IMR-90 (cell line): ENCODE measurements around the gene CLEC10A. TPM values are rescaled to one million over a fixed set of nuclear protein-coding genes. Genes with fewer than 3 reads are reported as not detected.

Experiments used
- ATAC-seq: fragments of 200-7000 bp; cut with Tn5 transposase; 2 replicates; pipeline ENCODE4 v1.9.1; 2020; ENCODE audit warnings: low read depth, mild to moderate bottlenecking, moderate library complexity
- BruUV-seq: library from RNA; stranded (reverse); fragments of 400-500 nt; replicated peaks from 2 replicates; lab custom pipeline; 2021; lab: Mats Ljungman, UMichigan
- CTCF ChIA-PET: fragments of 300-600 bp; formaldehyde crosslinking; extraction: SDS; loops from one replicate; lab custom pipeline; 2021; ENCODE audit warnings: antibody characterized with exemption; lab: Yijun Ruan, JAX
- POLR2A ChIA-PET: fragments of 300-600 bp; sonication (Branson Sonifier 250); formaldehyde crosslinking; loops from one replicate; lab custom pipeline; 2022; ENCODE audit warnings: antibody characterized with exemption; ENCODE audit not compliant: unreplicated experiment; lab: Charles Lee
- DNase-seq: peaks from one replicate; pipeline ENCODE4 v3.0.0; 2013
- H2AFZ ChIP-seq: replicated peaks from 2 replicates; pipeline ENCODE3; 2013; ENCODE audit warnings: low read length, mild to moderate bottlenecking; ENCODE audit not compliant: poor library complexity
- H2AK5ac ChIP-seq: 2 replicates; pipeline ENCODE4 v1.6.1; 2013; ENCODE audit warnings: low read depth, low read length, inconsistent platforms
- H2AK9ac ChIP-seq: replicated peaks from 2 replicates; pipeline ENCODE3; 2013; ENCODE audit warnings: mild to moderate bottlenecking, low read depth, low read length, moderate library complexity; ENCODE audit not compliant: poor library complexity
- H2BK120ac ChIP-seq: 2 replicates; pipeline ENCODE4 v1.6.1; 2013; ENCODE audit warnings: low read depth, low read length, inconsistent platforms
- H2BK15ac ChIP-seq: 3 replicates; pipeline ENCODE4 v1.6.1; 2013; ENCODE audit warnings: low read depth, low read length, inconsistent platforms
- H2BK20ac ChIP-seq: 2 replicates; pipeline ENCODE4 v1.6.1; 2013; ENCODE audit warnings: low read depth, mild to moderate bottlenecking, inconsistent platforms, low read length, moderate library complexity
- H2BK5ac ChIP-seq: 2 replicates; pipeline ENCODE4 v1.6.1; 2013; ENCODE audit warnings: mild to moderate bottlenecking, low read depth, low read length, inconsistent platforms; ENCODE audit not compliant: poor library complexity, severe bottlenecking
- H3K14ac ChIP-seq: replicated peaks from 2 replicates; pipeline ENCODE4 v1.6.1; 2013; ENCODE audit warnings: low read depth, low read length, inconsistent platforms
- H3K18ac ChIP-seq: 2 replicates; pipeline ENCODE4 v1.6.1; 2013; ENCODE audit warnings: low read depth, low read length, control low read depth
- H3K23ac ChIP-seq: 2 replicates; pipeline ENCODE4 v1.6.1; 2013; ENCODE audit warnings: low read depth, low read length, inconsistent platforms
- H3K27ac ChIP-seq: 2 replicates; pipeline ENCODE4 v1.5.1; 2013; ENCODE audit warnings: mild to moderate bottlenecking, control low read depth, low read length; ENCODE audit not compliant: insufficient read depth
- H3K27me3 ChIP-seq: 2 replicates; pipeline ENCODE4 v1.6.1; 2013; ENCODE audit warnings: low read length; ENCODE audit not compliant: control insufficient read depth, insufficient read depth
- H3K36me3 ChIP-seq: 2 replicates; pipeline ENCODE4 v1.6.1; 2013; ENCODE audit warnings: low read length, mixed read lengths; ENCODE audit not compliant: control insufficient read depth, insufficient read depth
- H3K4ac ChIP-seq: 2 replicates; pipeline ENCODE4 v1.6.1; 2013; ENCODE audit warnings: low read depth, low read length, inconsistent platforms
- H3K4me1 ChIP-seq: 2 replicates; pipeline ENCODE4 v1.6.1; 2013; ENCODE audit warnings: low read length, mixed read lengths; ENCODE audit not compliant: control insufficient read depth, insufficient read depth
- H3K4me2 ChIP-seq: 2 replicates; pipeline ENCODE4 v1.6.1; 2013; ENCODE audit warnings: low read depth, mild to moderate bottlenecking, control low read depth, low read length, moderate library complexity
- H3K4me3 ChIP-seq: 2 replicates; pipeline ENCODE4 v1.5.1; 2013; ENCODE audit warnings: low read depth, mild to moderate bottlenecking, control low read depth, low read length, moderate library complexity; ENCODE audit not compliant: insufficient read depth
- H3K56ac ChIP-seq: 2 replicates; pipeline ENCODE4 v1.6.1; 2013; ENCODE audit warnings: low read length, inconsistent platforms; ENCODE audit not compliant: insufficient read depth; ENCODE audit errors: extremely low read depth
- H3K79me1 ChIP-seq, 2 experiments: 2 replicates each; pipeline ENCODE4 v1.6.1; 2013; ENCODE audit warnings: low read length in 2 of 2, inconsistent platforms in 1 of 2, low read depth in 1 of 2
- H3K9ac ChIP-seq: 2 replicates; pipeline ENCODE4 v1.6.1; 2013; ENCODE audit warnings: low read depth, low read length, control low read depth
- H3K9me1 ChIP-seq: 2 replicates; pipeline ENCODE4 v1.6.1; 2013; ENCODE audit warnings: low read length, inconsistent platforms; ENCODE audit not compliant: insufficient read depth
- H3K9me3 ChIP-seq: 2 replicates; pipeline ENCODE4 v1.6.1; 2013; ENCODE audit warnings: low read length; ENCODE audit not compliant: control insufficient read depth, insufficient read depth
- H4K20me1 ChIP-seq: 2 replicates; pipeline ENCODE4 v1.6.1; 2013; ENCODE audit warnings: low read length, inconsistent platforms; ENCODE audit not compliant: insufficient read depth
- H4K5ac ChIP-seq: 2 replicates; pipeline ENCODE4 v1.6.1; 2013; ENCODE audit warnings: mild to moderate bottlenecking, low read depth, low read length, control low read depth
- H4K8ac ChIP-seq, 2 experiments: 2 replicates each; pipeline ENCODE4 v1.6.1; 2013; ENCODE audit warnings: low read depth in 2 of 2, low read length in 2 of 2, control low read depth in 1 of 2, inconsistent platforms in 1 of 2
- H4K91ac ChIP-seq: 2 replicates; pipeline ENCODE4 v1.6.1; 2013; ENCODE audit warnings: low read depth, low read length, inconsistent platforms; ENCODE audit not compliant: insufficient read depth
- CEBPB ChIP-seq: IDR thresholded peaks from 2 replicates; pipeline ENCODE4 v1.6.1; 2012; ENCODE audit warnings: low read depth, low read length, improper control_type of control experiment
- CHD1 ChIP-seq: IDR thresholded peaks from 2 replicates; pipeline ENCODE4 v1.6.1; 2012; ENCODE audit warnings: low read depth, low read length, improper control_type of control experiment
- FOS ChIP-seq: fragments of 150-350 bp; IDR thresholded peaks from 2 replicates; pipeline ENCODE4 v1.6.1; 2016; ENCODE audit warnings: low read depth, low read length
- MAFK ChIP-seq: IDR thresholded peaks from 2 replicates; pipeline ENCODE4 v1.6.1; 2012; ENCODE audit warnings: low read depth, low read length, improper control_type of control experiment
- MAZ ChIP-seq: IDR thresholded peaks from 2 replicates; pipeline ENCODE4 v1.6.1; 2012; ENCODE audit warnings: low read depth, mild to moderate bottlenecking, low read length, improper control_type of control experiment, moderate library complexity, borderline replicate concordance
- MXI1 ChIP-seq: IDR thresholded peaks from 2 replicates; pipeline ENCODE4 v1.6.1; 2012; ENCODE audit warnings: low read depth, mild to moderate bottlenecking, low read length, moderate library complexity, borderline replicate concordance
- NFE2L2 ChIP-seq: fragments of 150-350 bp; IDR thresholded peaks from 2 replicates; pipeline ENCODE4 v1.6.1; 2016; ENCODE audit warnings: low read depth, mild to moderate bottlenecking, low read length
- POLR2A ChIP-seq: IDR thresholded peaks from 2 replicates; pipeline ENCODE4 v1.6.1; 2012; ENCODE audit warnings: mild to moderate bottlenecking, low read depth, low read length
- RAD21 ChIP-seq: IDR thresholded peaks from 2 replicates; pipeline ENCODE4 v1.6.1; 2012; ENCODE audit warnings: low read length, improper control_type of control experiment
- RCOR1 ChIP-seq: IDR thresholded peaks from 2 replicates; pipeline ENCODE4 v1.6.1; 2012; ENCODE audit warnings: mild to moderate bottlenecking, low read length, improper control_type of control experiment; ENCODE audit not compliant: insufficient replicate concordance
- SMC3 ChIP-seq: fragments of 150-350 bp; IDR thresholded peaks from 2 replicates; pipeline ENCODE4 v1.6.1; 2016; ENCODE audit warnings: low read depth, mild to moderate bottlenecking, antibody characterized with exemption, low read length, moderate library complexity
- USF2 ChIP-seq: fragments of 150-350 bp; IDR thresholded peaks from 2 replicates; pipeline ENCODE4 v1.6.1; 2017; ENCODE audit warnings: mild to moderate bottlenecking, antibody characterized with exemption, low read length, low read depth
- WGBS, 2 experiments: methylation state at CpG; one replicate each; pipeline versions ENCODE4 v1.1.5 to v1.1.7; 2013; ENCODE audit warnings: missing lambda C conversion rate in 2 of 2; ENCODE audit not compliant: insufficient read length in 1 of 2; ENCODE audit errors: extremely low coverage in 2 of 2; 5-methylcytosine and 5-hydroxymethylcytosine counted together
- dilution Hi-C: fragments of 300-500 bp; cut with HindIII; formaldehyde crosslinking; loops from one replicate; pipeline ENCODE4 v1.14.3; 2018; ENCODE audit warnings: low sequenced_read_pairs; ENCODE audit not compliant: unreplicated experiment
- in situ Hi-C: fragments of 300-500 bp; cut with MboI; formaldehyde crosslinking; loops from 3 replicates; pipeline ENCODE4 v1.14.3; 2019; ENCODE audit warnings: low sequenced_read_pairs, inconsistent platforms, mixed read lengths
- intact Hi-C: fragments of 100-400 bp; cut with micrococcal nuclease; formaldehyde crosslinking; loops from 2 replicates; pipeline ENCODE4 v1.10.0; 2022
- polyA plus RNA-seq, 3 experiments: library from polyadenylated mRNA; depleted of rRNA; stranded (reverse); fragments of >200 nt; gene quantifications; 2 replicates each; pipeline ENCODE4 v1.2.3, GENCODE V29; 2012; ENCODE audit warnings: low replicate concordance in 1 of 3
- total RNA-seq: library from RNA; depleted of rRNA; stranded (reverse); fragments of >200 nt; gene quantifications from 2 replicates; pipeline ENCODE4 v1.2.3, GENCODE V29; 2012
- TF ChIP-seq, protein P1 (sequence below): fragments of 150-350 bp; IDR thresholded peaks from 2 replicates; pipeline ENCODE4 v1.6.1; 2016; ENCODE audit warnings: low read depth, mild to moderate bottlenecking, low read length, moderate library complexity, borderline replicate concordance
- TF ChIP-seq, protein P2 (sequence below): conservative IDR thresholded peaks from 2 replicates; pipeline ENCODE4 v1.5.1; 2012; ENCODE audit warnings: mild to moderate bottlenecking, low read depth, low read length, improper control_type of control experiment

The CLEC10A gene
- total and polyA plus RNA-seq, 2 of the 4 experiments (the other 2 are of a cell fraction) = not detected

GRCh38 chr17:7070712-7071111, 9.3 kb downstream of the CLEC10A start:
- in situ Hi-C loops = loop anchor here (25.0 kb wide), 1 partner anchor 467 kb away; the partner anchor contains the start of gene TNFSF12
- Histone ChIP-seq H4K8ac (no peak overlapping the region), H3K4me2 (no peak overlapping the region), H2BK20ac (no peak overlapping the region), H3K27ac (no peak overlapping the region), H3K4ac (no peak overlapping the region), H3K79me1 (no peaks in the 10 kb centered on the region), H3K9ac (no peak overlapping the region), H3K9me3 (peaks cover 5% of the 10 kb centered on the region), H2AK9ac (no peak overlapping the region), H3K27me3 (peaks cover 17% of the 10 kb centered on the region), H3K4me3 (no peak overlapping the region), H3K9me1 (no peaks in the 10 kb centered on the region), H4K20me1 (no peaks in the 10 kb centered on the region), H3K14ac (no peak overlapping the region), H2BK15ac (no peak overlapping the region), H2AFZ (no peak overlapping the region), H3K23ac (no peak overlapping the region), H3K36me3 (no peaks in the 10 kb centered on the region), H4K91ac (no peak overlapping the region), H2BK5ac (no peak overlapping the region), H3K18ac (no peak overlapping the region), H2BK120ac (no peak overlapping the region), H2AK5ac (no peak overlapping the region), H4K5ac (no peak overlapping the region), H3K4me1 (no peaks in the 10 kb centered on the region), H3K56ac (no peak overlapping the region)
- BruUV-seq = no TSS peak
- dilution Hi-C loops = no loop called here
- CTCF ChIA-PET = no interaction called here
- ATAC-seq (no peak), DNase-seq (no peak)
- no CpG with 5 or more reads among the region's 3 CpGs for WGBS, 2 experiments
- intact Hi-C loops = no loop called here
- POLR2A ChIA-PET = no interaction called here
- TF ChIP-seq MXI1 (no peak), CHD1 (no peak), RCOR1 (no peak), NFE2L2 (no peak), USF2 (no peak), FOS (no peak), MAZ (no peak), RAD21 (no peak), CEBPB (no peak), MAFK (no peak), POLR2A (no peak), SMC3 (no peak)
- TF ChIP-seq, protein P1, sequence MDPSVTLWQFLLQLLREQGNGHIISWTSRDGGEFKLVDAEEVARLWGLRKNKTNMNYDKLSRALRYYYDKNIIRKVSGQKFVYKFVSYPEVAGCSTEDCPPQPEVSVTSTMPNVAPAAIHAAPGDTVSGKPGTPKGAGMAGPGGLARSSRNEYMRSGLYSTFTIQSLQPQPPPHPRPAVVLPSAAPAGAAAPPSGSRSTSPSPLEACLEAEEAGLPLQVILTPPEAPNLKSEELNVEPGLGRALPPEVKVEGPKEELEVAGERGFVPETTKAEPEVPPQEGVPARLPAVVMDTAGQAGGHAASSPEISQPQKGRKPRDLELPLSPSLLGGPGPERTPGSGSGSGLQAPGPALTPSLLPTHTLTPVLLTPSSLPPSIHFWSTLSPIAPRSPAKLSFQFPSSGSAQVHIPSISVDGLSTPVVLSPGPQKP = no peak
- TF ChIP-seq, protein P2, sequence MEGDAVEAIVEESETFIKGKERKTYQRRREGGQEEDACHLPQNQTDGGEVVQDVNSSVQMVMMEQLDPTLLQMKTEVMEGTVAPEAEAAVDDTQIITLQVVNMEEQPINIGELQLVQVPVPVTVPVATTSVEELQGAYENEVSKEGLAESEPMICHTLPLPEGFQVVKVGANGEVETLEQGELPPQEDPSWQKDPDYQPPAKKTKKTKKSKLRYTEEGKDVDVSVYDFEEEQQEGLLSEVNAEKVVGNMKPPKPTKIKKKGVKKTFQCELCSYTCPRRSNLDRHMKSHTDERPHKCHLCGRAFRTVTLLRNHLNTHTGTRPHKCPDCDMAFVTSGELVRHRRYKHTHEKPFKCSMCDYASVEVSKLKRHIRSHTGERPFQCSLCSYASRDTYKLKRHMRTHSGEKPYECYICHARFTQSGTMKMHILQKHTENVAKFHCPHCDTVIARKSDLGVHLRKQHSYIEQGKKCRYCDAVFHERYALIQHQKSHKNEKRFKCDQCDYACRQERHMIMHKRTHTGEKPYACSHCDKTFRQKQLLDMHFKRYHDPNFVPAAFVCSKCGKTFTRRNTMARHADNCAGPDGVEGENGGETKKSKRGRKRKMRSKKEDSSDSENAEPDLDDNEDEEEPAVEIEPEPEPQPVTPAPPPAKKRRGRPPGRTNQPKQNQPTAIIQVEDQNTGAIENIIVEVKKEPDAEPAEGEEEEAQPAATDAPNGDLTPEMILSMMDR = no peak
